Activated CD8-positive, alpha-beta memory T cell treated with anti-CD3 and anti-CD28 coated beads for 4 hours (primary cell): ENCODE measurements around the gene CFAP54.

Experiments
- DNase-seq, 2 donors: peaks; one replicate each; pipeline ENCODE4 v3.0.0-alpha.2; 2020; ENCODE audit warnings: low read depth in 2 of 2

The CFAP54 gene

GRCh38 chr12:96824838-96825236, 335.5 kb downstream of the CFAP54 start:
- DNase-seq: no peak

GRCh38 chr12:96828169-96828789, 338.9 kb downstream of the CFAP54 start:
- DNase-seq: no peak

- no peak for DNase-seq
Measured at GRCh38 chr12:96829354-96829753, 340.0 kb downstream of the CFAP54 start.

GRCh38 chr12:96831346-96831745, 342.0 kb downstream of the CFAP54 start:
- no peak for DNase-seq

GRCh38 chr12:96846293-96846692, 356.9 kb downstream of the CFAP54 start:
- no peak for DNase-seq

- DNase-seq: no peak
Measured at GRCh38 chr12:96850676-96851075, 361.3 kb downstream of the CFAP54 start.

- DNase-seq: no peak
Measured at GRCh38 chr12:96858162-96858561, 368.8 kb downstream of the CFAP54 start.

GRCh38 chr12:96861656-96862055, 372.3 kb downstream of the CFAP54 start:
- no peak for DNase-seq

GRCh38 chr12:96862326-96862725, 372.9 kb downstream of the CFAP54 start:
- DNase-seq: no peak

GRCh38 chr12:96864335-96864734, 375.0 kb downstream of the CFAP54 start:
- no peak for DNase-seq

GRCh38 chr12:96866801-96867590, 377.6 kb downstream of the CFAP54 start:
- no peak for DNase-seq

- DNase-seq: no peak
Measured at GRCh38 chr12:96870946-96871345, 381.6 kb downstream of the CFAP54 start.

- no peak for DNase-seq
Measured at GRCh38 chr12:96872961-96873360, 383.6 kb downstream of the CFAP54 start.

- no peak for DNase-seq
Measured at GRCh38 chr12:96874211-96874610, 384.8 kb downstream of the CFAP54 start.

GRCh38 chr12:96876966-96877365, 387.6 kb downstream of the CFAP54 start:
- no peak for DNase-seq

- no peak for DNase-seq
Measured at GRCh38 chr12:96878704-96879103, 389.3 kb downstream of the CFAP54 start.

GRCh38 chr12:96879301-96879700, 389.9 kb downstream of the CFAP54 start:
- DNase-seq: no peak

GRCh38 chr12:96880220-96880619, 390.8 kb downstream of the CFAP54 start:
- DNase-seq: no peak

- DNase-seq: no peak
Measured at GRCh38 chr12:96881608-96882007, 392.2 kb downstream of the CFAP54 start.

GRCh38 chr12:96882862-96883261, 393.5 kb downstream of the CFAP54 start:
- DNase-seq: no peak

GRCh38 chr12:96883571-96883970, 394.2 kb downstream of the CFAP54 start:
- no peak for DNase-seq

- DNase-seq: no peak
Measured at GRCh38 chr12:96886998-96887677, 397.8 kb downstream of the CFAP54 start.
